HEK293T (cell line): ENCODE measurements around the gene STPG4.

Experiments
- CTCF ChIA-PET: fragments of 350-600 bp; formaldehyde crosslinking; extraction: SDS; loops from one replicate; lab custom pipeline; 2021; ENCODE audit warnings: antibody characterized with exemption, inconsistent platforms; lab: Yijun Ruan, JAX
- POLR2A ChIA-PET: fragments of 350-600 bp; formaldehyde crosslinking; extraction: SDS; loops from one replicate; lab custom pipeline; 2020; ENCODE audit warnings: antibody characterized with exemption, inconsistent platforms; lab: Yijun Ruan, JAX
- DNase-seq: peaks from one replicate; pipeline ENCODE4 v3.0.0; 2012; ENCODE audit warnings: mixed read lengths; ENCODE audit errors: extremely low spot score
- ARNT ChIP-seq: fragments of 450-650 bp; IDR thresholded peaks from 2 replicates; pipeline ENCODE4 v1.6.1; 2017; ENCODE audit warnings: mild to moderate bottlenecking
- BHLHE40 ChIP-seq: fragments of 450-650 bp; IDR thresholded peaks from 2 replicates; pipeline ENCODE4 v1.6.1; 2016; ENCODE audit warnings: mild to moderate bottlenecking, moderate library complexity, borderline replicate concordance
- CTBP1 ChIP-seq: fragments of 450-650 bp; IDR thresholded peaks from 2 replicates; pipeline ENCODE4 v1.6.1; 2016; ENCODE audit warnings: borderline replicate concordance
- ELF4 ChIP-seq: fragments of 450-650 bp; IDR thresholded peaks from 2 replicates; pipeline ENCODE4 v1.6.1; 2017; ENCODE audit warnings: antibody characterized with exemption
- FOXA1 ChIP-seq: fragments of 450-650 bp; IDR thresholded peaks from 2 replicates; pipeline ENCODE4 v1.6.1; 2016; ENCODE audit warnings: mild to moderate bottlenecking
- FOXK2 ChIP-seq: fragments of 450-650 bp; IDR thresholded peaks from 2 replicates; pipeline ENCODE4 v1.6.1; 2016; ENCODE audit warnings: mild to moderate bottlenecking
- FOXM1 ChIP-seq: fragments of 450-650 bp; IDR thresholded peaks from 2 replicates; pipeline ENCODE4 v1.6.1; 2017; ENCODE audit warnings: mild to moderate bottlenecking, borderline replicate concordance
- HDGF ChIP-seq: fragments of 450-650 bp; IDR thresholded peaks from 2 replicates; pipeline ENCODE4 v1.6.1; 2017; ENCODE audit warnings: antibody characterized with exemption, borderline replicate concordance
- L3MBTL2 ChIP-seq: fragments of 450-650 bp; conservative IDR thresholded peaks from 2 replicates; pipeline ENCODE4 v1.6.1; 2016; ENCODE audit warnings: mild to moderate bottlenecking
- LEF1 ChIP-seq: fragments of 450-650 bp; IDR thresholded peaks from 2 replicates; pipeline ENCODE4 v1.6.1; 2017; ENCODE audit warnings: mild to moderate bottlenecking, borderline replicate concordance
- NFRKB ChIP-seq: fragments of 450-650 bp; IDR thresholded peaks from 2 replicates; pipeline ENCODE4 v1.6.1; 2016; ENCODE audit warnings: mild to moderate bottlenecking, moderate library complexity
- PKNOX1 ChIP-seq: fragments of 450-650 bp; IDR thresholded peaks from 2 replicates; pipeline ENCODE4 v1.6.1; 2016
- SP1 ChIP-seq: fragments of 450-650 bp; IDR thresholded peaks from 2 replicates; pipeline ENCODE4 v1.6.1; 2017
- SUZ12 ChIP-seq: fragments of 450-650 bp; IDR thresholded peaks from 2 replicates; pipeline ENCODE4 v1.6.1; 2016; ENCODE audit warnings: mild to moderate bottlenecking
- TARDBP ChIP-seq: fragments of 450-650 bp; IDR thresholded peaks from 2 replicates; pipeline ENCODE4 v1.6.1; 2016
- ZNF384 ChIP-seq: fragments of 450-650 bp; IDR thresholded peaks from 2 replicates; pipeline ENCODE4 v1.6.1; 2016

The STPG4 gene

DNA sequence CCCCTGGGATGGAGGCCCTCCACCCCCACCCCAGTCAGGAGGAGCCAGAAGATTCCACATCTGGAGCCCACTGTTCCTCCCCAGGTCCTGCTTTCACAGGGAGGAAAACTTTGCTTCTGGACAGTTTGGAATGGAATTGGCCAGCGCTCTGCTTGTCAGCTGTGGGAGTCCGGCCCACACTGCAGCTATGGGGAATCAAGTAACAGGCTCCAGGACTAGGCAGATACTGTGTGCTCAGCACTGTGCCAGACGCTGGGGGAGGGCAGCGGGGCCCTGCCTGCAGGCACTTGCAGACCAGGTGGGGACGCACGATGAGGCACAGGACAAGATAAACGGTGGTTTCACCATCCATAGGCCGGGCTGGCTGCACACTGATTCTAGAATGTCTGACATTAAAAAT is 114.0 kb downstream of the STPG4 start:
- ChIA-PET CTCF (no interaction called here), POLR2A (no interaction called here)
- no peak for DNase-seq
- no peak for TF ChIP-seq FOXM1
- TF ChIP-seq ZNF384: no peak
- no peak for TF ChIP-seq FOXA1
- no peak for TF ChIP-seq BHLHE40
- no peak for TF ChIP-seq L3MBTL2
- no peak for TF ChIP-seq SUZ12
- TF ChIP-seq CTBP1: no peak
- TF ChIP-seq TARDBP: no peak
- no peak for TF ChIP-seq NFRKB
- TF ChIP-seq LEF1: no peak
- TF ChIP-seq ARNT: no peak
- no peak for TF ChIP-seq HDGF
- no peak for TF ChIP-seq PKNOX1
- no peak for TF ChIP-seq SP1
- no peak for TF ChIP-seq FOXK2
- TF ChIP-seq ELF4: no peak

DNA sequence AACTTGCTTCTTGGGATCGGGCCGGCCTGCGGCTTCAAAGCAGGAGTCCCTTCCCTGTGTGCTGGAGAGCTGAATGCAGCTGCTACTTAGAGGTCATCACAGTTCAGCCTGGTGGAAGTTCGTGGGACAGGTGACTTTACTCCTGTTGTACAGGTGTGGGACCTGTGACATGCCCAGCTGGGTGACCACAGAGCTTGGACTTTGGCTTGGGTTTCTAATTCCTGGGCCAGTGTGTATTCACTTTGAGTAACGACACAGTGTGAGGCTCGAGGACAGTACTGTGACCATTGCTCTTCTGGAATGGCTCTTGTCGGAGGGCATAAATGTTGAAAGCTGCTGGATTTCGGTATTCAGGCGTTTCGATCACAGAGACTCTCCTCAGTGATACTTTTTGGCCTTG is 114.5 kb downstream of the STPG4 start:
- ChIA-PET CTCF (no interaction called here), POLR2A (interaction anchor here (0.5 kb wide), 1 partner anchor 372 kb away, joined by 5 read pairs; no protein-coding TSS in a partner anchor)
- TF ChIP-seq TARDBP: no peak
- TF ChIP-seq SP1: no peak
- no peak for TF ChIP-seq CTBP1
- TF ChIP-seq BHLHE40: no peak
- no peak for TF ChIP-seq HDGF
- no peak for TF ChIP-seq NFRKB
- TF ChIP-seq PKNOX1: no peak
- TF ChIP-seq LEF1: no peak
- TF ChIP-seq FOXK2: no peak
- TF ChIP-seq FOXA1: no peak
- no peak for TF ChIP-seq SUZ12
- no peak for TF ChIP-seq L3MBTL2
- TF ChIP-seq FOXM1: no peak
- no peak for TF ChIP-seq ZNF384
- no peak for TF ChIP-seq ARNT
- no peak for TF ChIP-seq ELF4
- no peak for DNase-seq

GRCh38 chr2:47039913-47040562 is 115.1 kb downstream of the STPG4 start:
- CTCF ChIA-PET: interaction anchor here (1.0 kb wide), 1 partner anchor 62 kb away, joined by 3 read pairs; no protein-coding TSS in a partner anchor

GRCh38 chr2:47039489-47039870 is 115.6 kb downstream of the STPG4 start:
- CTCF ChIA-PET: interaction anchor here (1.0 kb wide), 1 partner anchor 61 kb away, joined by 3 read pairs; no protein-coding TSS in a partner anchor

More at GRCh38 chr2:47039913-47040562, 115.1 kb downstream of the STPG4 start:
- DNase-seq: no peak
- POLR2A ChIA-PET: interaction anchor here (0.5 kb wide), 1 partner anchor 373 kb away, joined by 5 read pairs; no protein-coding TSS in a partner anchor
- TF ChIP-seq ARNT: no peak
- no peak for TF ChIP-seq LEF1
- TF ChIP-seq FOXK2: no peak

GRCh38 chr2:47038656-47039488 is 116.2 kb downstream of the STPG4 start:
- DNase-seq: no peak
- POLR2A ChIA-PET: no interaction called here
- CTCF ChIA-PET: interaction anchor here (1.0 kb wide), 1 partner anchor 61 kb away, joined by 3 read pairs; no protein-coding TSS in a partner anchor
- no peak for TF ChIP-seq HDGF
- no peak for TF ChIP-seq BHLHE40
- TF ChIP-seq SUZ12: no peak
- no peak for TF ChIP-seq PKNOX1
- TF ChIP-seq FOXM1: no peak
- no peak for TF ChIP-seq LEF1
- TF ChIP-seq ELF4: no peak

More at GRCh38 chr2:47039489-47039870, 115.6 kb downstream of the STPG4 start:
- DNase-seq: no peak
- POLR2A ChIA-PET: no interaction called here
- TF ChIP-seq TARDBP: no peak
- TF ChIP-seq SP1: no peak

DNA sequence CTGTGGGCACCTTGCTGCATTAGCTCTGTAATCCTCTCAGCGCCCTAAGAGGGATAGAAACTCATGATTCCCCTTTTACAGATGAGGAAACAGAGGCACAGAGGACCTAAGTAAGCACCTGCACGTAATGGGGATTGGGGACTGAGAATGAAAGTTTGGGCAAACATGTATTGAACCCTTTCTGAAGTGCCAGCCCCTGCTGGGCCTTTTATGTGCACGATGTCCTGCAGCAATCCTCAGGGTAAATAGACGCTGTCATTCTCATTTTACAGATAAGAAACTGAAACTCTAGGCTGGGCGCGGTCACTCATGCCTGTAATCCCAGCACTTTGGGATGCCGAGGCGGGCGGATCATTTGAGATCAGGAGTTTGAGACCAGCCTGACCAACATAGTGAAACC is 117.4 kb downstream of the STPG4 start:
- ChIA-PET POLR2A (no interaction called here), CTCF (no interaction called here)
- TF ChIP-seq ZNF384 (no peak), SUZ12 (no peak), LEF1 (no peak), NFRKB (no peak), PKNOX1 (no peak), TARDBP (no peak), L3MBTL2 (no peak), BHLHE40 (no peak), FOXK2 (no peak), ELF4 (no peak), HDGF (no peak), SP1 (no peak), FOXM1 (no peak), CTBP1 (no peak)
- no peak for DNase-seq
